Karpas-422 (cell line): Measurements from ENCODE around the gene CABLES2. TPM values are rescaled to one million over a fixed set of nuclear protein-coding genes. Genes with fewer than 3 reads are reported as not detected.

ENCODE experiments used
- DNase-seq: peaks from one replicate; pipeline ENCODE4 v3.0.0-alpha.2; 2015
- H2AFZ ChIP-seq: fragments of 200-600 bp; sonication (generic); 2 replicates; pipeline ENCODE4 v1.6.1; 2014; ENCODE audit warnings: antibody characterized with exemption, low read length, mixed read lengths
- H3K27ac ChIP-seq: fragments of 200-600 bp; sonication (generic); 2 replicates; pipeline ENCODE4 v1.5.1; 2014; ENCODE audit warnings: mild to moderate bottlenecking, low read length, moderate library complexity
- H3K27me3 ChIP-seq: fragments of 200-600 bp; sonication (generic); 2 replicates; pipeline ENCODE4 v1.6.1; 2014; ENCODE audit warnings: low read length, mixed read lengths
- H3K36me3 ChIP-seq: fragments of 200-600 bp; sonication (generic); 2 replicates; pipeline ENCODE4 v1.6.1; 2014; ENCODE audit warnings: low read length, mixed read lengths; ENCODE audit not compliant: insufficient read depth
- H3K4me1 ChIP-seq: fragments of 200-600 bp; sonication (generic); 2 replicates; pipeline ENCODE4 v1.6.1; 2014; ENCODE audit warnings: mild to moderate bottlenecking, low read length, mixed read lengths
- H3K4me2 ChIP-seq: fragments of 200-600 bp; sonication (generic); 2 replicates; pipeline ENCODE4 v1.6.1; 2014; ENCODE audit warnings: low read length, low read depth, mild to moderate bottlenecking; ENCODE audit not compliant: poor library complexity, severe bottlenecking
- H3K4me3 ChIP-seq: fragments of 200-600 bp; sonication (generic); 2 replicates; pipeline ENCODE4 v1.5.1; 2014; ENCODE audit warnings: mild to moderate bottlenecking, antibody characterized with exemption, low read length, mixed read lengths
- H3K79me2 ChIP-seq: fragments of 200-600 bp; sonication (generic); 2 replicates; pipeline ENCODE4 v1.6.1; 2014; ENCODE audit warnings: mild to moderate bottlenecking, low read length, mixed read lengths
- H3K9ac ChIP-seq: fragments of 200-600 bp; sonication (generic); 2 replicates; pipeline ENCODE4 v1.6.0; 2014; ENCODE audit warnings: low read length
- H3K9me2 ChIP-seq: fragments of 200-600 bp; sonication (generic), shearing (Covaris generic); replicated peaks from 2 replicates; pipeline ENCODE4 v1.6.0; 2014; ENCODE audit warnings: mild to moderate bottlenecking, low read length, moderate library complexity; ENCODE audit not compliant: insufficient read depth
- H3K9me3 ChIP-seq: fragments of 300-700, 200-600 bp; sonication (generic); 2 replicates; pipeline ENCODE4 v1.6.1; 2014; ENCODE audit warnings: low read length, mixed read lengths
- H4K20me1 ChIP-seq: fragments of 200-600 bp; sonication (generic); 2 replicates; pipeline ENCODE4 v1.6.1; 2014; ENCODE audit warnings: mild to moderate bottlenecking, antibody characterized with exemption, low read length, low read depth; ENCODE audit not compliant: insufficient read depth
- total RNA-seq: library from RNA; depleted of rRNA; stranded (reverse); fragments of >200 nt; shearing (Covaris generic); gene quantifications from 2 replicates; pipeline ENCODE4 v1.2.3, GENCODE V29; 2014; ENCODE audit warnings: low replicate concordance

Gene CABLES2
- total RNA-seq, 1 experiment from 2014 or later: 7.6 TPM

DNA sequence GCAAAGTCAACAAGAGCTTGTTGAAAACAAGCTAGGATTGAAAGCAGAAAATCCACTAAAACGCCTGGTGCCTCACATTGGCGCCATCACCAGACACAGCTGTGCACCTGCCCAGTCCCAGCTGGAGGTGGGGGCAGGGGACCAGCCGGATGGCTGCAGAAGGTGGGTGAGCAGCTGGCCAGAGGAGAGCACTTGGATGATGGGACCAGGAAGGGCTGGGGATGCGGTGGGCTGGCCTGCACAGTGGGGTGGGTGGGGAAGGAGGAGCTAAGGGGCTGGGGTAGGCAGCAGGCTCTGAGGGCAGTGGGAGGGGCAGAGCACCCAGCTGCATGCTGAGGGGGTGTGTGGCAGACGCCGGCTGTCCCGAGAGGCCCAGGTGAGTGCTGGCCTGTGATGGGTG, 7.1 kb downstream of the CABLES2 start:
- Histone ChIP-seq H4K20me1 (no peaks in the 10 kb centered on the region), H3K4me1 (no peaks in the 10 kb centered on the region), H3K9ac (no peak overlapping the region), H2AFZ (no peak overlapping the region), H3K9me3 (no peaks in the 10 kb centered on the region), H3K36me3 (no peaks in the 10 kb centered on the region), H3K27ac (no peak overlapping the region), H3K27me3 (no peaks in the 10 kb centered on the region), H3K4me3 (no peak overlapping the region), H3K79me2 (peaks cover 7% of the 10 kb centered on the region; the same call in 1 of the 2 replicates), H3K4me2 (no peak overlapping the region), H3K9me2 (no peaks in the 10 kb centered on the region)
- DNase-seq: no peak

DNA sequence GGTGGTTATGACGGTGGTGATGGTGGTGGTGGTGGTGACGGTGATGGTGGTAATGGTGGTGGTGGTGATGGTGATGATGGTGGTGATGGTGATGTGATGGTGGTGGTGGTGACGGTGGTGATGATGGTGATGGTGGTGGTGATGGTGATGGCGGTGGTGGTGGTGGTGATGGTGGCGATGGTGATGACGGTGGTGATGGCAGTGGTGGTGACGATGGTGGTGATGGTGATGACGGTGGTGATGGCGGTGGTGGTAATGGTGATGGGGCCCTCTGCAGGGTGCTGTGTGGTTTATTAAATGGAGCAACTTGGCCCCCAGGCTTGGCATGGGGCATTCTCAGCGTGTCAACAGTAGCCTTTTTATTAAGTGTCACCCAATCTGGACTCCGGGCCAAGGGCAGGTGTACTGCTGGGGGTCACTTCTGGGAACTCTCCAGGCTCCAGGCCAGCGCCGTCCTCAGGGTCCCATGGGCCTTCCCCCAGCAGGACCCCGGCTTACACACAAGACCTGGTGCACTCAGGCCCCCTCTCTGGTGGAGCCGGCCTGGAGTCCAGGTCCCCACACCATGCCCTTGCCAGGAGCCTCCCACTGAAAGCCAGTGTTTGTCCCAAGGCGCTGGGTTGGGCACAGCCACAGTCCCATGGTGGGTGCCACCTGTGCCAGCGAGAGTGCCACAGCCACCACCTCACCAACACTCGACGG, 8.8 kb downstream of the CABLES2 start:
- no peaks in the 10 kb centered on the region for H3K4me1 ChIP-seq
- H3K9ac ChIP-seq: no peak overlapping the region
- H3K4me2 ChIP-seq: no peak overlapping the region
- no peaks in the 10 kb centered on the region for H3K9me2 ChIP-seq
- H2AFZ ChIP-seq: no peak overlapping the region
- no peak for DNase-seq
- no peaks in the 10 kb centered on the region for H3K79me2 ChIP-seq
- H3K36me3 ChIP-seq: no peaks in the 10 kb centered on the region
- no peaks in the 10 kb centered on the region for H3K9me3 ChIP-seq
- no peak overlapping the region for H3K4me3 ChIP-seq
- H3K27me3 ChIP-seq: no peaks in the 10 kb centered on the region
- no peak overlapping the region for H3K27ac ChIP-seq
- H4K20me1 ChIP-seq: no peaks in the 10 kb centered on the region

DNA sequence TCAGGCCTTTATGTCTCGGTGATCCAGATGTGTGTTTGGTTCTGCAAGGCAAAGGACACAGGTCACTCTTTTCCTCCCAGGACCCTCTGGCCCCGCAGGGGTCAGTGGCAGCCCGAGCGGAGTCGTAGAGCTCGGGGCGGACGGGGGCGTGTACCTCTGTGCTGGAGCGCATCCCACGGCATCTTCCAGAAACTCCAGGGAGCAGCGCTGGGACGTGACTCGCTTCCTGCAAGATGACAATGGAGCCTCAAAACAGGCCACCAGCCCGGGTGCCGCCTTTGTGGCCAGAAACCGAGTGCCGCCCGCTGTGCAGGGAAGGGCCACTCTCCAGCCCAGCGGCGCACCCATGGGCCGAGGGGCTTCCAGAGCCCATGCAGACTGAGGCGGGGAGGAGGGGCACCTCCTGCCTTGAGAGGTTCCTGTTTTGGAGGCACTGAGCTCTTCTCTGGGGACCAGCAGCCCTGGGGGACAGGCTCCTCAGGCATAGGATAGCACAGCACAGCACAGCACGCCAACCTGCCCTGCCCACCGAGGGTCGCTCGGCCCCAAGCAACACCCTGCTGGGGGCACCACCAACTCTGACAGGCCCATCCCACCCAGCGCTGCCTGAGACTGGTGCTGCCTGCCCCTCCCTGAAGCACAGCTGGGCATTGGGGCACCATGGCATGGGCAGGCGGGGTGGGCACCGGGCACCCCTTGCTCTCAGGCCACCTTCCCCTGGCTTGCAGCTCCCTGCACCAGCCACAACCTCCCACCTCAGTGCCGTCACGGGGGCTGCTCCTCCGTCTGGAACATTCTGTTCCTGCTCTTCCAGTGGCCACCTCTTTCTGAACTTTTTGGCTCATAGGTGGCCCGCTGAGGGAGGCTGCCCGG, 10.5 kb downstream of the CABLES2 start:
- Histone ChIP-seq H3K27ac (no peak overlapping the region), H3K79me2 (no peaks in the 10 kb centered on the region), H3K4me2 (no peak overlapping the region), H3K4me3 (no peak overlapping the region), H3K27me3 (no peaks in the 10 kb centered on the region), H4K20me1 (no peaks in the 10 kb centered on the region), H3K9me3 (no peaks in the 10 kb centered on the region), H3K9ac (no peak overlapping the region), H3K36me3 (no peaks in the 10 kb centered on the region), H2AFZ (no peak overlapping the region), H3K9me2 (no peaks in the 10 kb centered on the region), H3K4me1 (no peaks in the 10 kb centered on the region)
- DNase-seq: no peak

DNA sequence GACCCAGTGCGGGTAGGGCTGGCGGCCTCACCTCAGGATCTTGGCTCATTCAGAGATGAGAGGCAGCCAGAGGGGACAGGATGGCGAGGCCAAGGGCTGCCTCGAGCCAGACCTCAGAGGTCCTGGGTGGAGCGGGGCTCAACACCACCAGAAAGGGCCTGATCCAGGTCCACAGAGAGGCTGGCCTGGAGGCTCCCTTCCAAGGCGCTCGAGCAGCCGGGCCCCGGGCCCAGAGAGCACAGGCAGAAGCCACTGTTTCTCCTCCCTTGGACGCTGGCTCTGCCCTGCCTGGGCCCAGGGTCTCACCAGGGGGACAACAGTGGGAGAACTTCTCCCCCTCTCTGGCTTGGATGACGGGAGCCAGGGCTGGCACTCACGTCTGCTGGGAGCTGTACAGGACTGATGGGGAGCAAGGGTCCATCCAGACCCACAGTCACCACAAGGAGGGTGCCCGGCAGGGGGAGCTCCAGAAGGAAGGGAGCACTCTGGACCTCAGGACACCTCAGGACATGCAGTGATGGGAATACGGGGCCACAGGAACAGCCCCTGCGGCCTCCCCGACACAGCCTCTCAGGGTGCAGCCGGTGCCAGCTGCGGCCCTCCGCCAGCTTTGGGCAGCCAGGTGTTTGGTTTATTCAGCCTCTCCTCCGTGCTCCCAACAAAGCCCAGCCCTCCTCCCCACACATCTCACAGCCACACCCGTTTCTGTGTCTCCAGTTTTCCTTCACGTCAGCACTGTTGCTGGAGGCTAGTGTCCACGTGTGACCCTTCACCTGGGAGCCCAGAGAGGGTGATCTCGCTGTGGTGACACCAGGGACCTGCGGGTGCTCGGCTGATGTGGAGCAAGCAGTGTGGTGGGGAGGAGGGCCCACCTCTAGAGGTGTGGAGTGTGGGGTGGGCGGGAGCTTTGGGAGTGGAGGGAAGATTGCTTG, 11.5 kb downstream of the CABLES2 start:
- Histone ChIP-seq H4K20me1 (no peaks in the 10 kb centered on the region), H3K79me2 (no peaks in the 10 kb centered on the region), H3K4me2 (no peak overlapping the region), H3K4me3 (no peak overlapping the region), H3K9me3 (no peaks in the 10 kb centered on the region), H2AFZ (no peak overlapping the region), H3K27me3 (no peaks in the 10 kb centered on the region), H3K9ac (no peak overlapping the region), H3K36me3 (no peaks in the 10 kb centered on the region), H3K9me2 (no peaks in the 10 kb centered on the region), H3K4me1 (no peaks in the 10 kb centered on the region), H3K27ac (no peak overlapping the region)
- DNase-seq: no peak

DNA sequence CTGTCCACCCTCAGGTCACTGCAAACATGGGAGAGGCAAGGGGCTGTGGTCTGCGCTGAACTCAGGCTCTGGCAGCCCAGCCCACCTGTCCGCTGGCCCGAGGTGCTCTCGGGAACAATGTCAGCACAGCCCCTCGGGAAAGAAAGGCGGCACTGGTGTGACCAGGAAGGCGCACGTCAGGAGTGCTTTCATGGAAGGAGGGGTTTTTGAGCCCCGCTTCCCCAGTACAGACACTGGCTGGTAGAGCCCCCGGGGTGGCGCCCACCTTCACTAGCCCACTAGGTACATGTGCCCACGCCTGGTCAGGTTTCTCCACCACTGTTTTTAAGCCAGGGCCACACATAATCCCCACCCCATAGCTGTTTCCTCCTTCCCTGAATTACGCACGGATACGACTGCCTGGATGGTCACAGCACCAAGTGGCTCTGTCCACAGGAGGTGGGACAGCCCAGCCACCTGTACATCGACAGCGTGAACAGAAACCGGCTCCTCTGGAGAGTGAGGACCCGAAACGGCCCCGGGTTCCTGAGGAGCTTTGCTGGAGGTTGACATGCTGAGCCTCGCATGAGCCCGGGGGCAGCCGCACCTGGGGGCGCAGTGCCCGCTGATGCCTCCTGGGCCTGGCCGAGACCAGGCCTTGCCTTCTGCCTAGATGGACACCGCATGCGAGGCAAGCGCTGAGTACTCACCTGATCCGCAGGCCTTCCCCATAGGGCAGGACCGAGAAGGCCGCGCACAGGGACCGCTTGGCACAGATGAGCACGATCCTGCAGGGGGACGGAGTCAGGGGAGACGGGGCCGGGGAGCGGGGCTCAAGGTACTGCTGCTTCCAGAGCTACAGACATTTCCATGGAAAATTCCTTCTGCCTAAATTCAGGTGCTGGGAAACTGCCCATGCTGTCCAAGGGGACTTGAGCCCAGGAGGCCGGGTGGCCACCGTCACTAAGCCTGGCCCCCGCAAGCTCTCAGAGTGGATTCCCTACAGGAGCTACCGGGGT, 12.5 kb downstream of the CABLES2 start:
- H3K4me1 ChIP-seq: no peaks in the 10 kb centered on the region

DNA sequence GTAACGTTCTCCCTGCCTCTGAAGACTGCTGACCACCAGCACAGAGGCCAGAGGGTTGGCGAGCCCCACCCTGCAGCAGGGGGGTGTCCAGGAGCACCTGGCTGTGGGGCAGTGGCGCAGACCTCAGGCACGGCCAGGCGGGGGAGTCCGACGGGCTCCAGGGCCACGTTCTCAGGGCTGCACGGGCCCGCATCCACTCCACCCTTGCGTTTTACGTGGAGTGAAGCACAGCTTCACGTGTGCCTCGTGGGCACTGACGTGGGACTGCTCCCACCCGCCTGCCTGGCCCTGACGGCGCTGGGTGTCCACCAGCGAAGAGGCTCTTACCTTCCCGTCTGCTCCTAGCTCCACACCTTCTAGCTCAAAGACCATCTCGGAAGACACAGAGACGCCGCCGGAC, 13.3 kb downstream of the CABLES2 start:
- Histone ChIP-seq H3K36me3 (peaks cover 11% of the 10 kb centered on the region; the same call in 1 of the 2 replicates), H3K79me2 (peaks cover 2% of the 10 kb centered on the region), H2AFZ (no peak overlapping the region), H3K9ac (no peak overlapping the region), H3K4me2 (no peak overlapping the region), H3K9me3 (no peaks in the 10 kb centered on the region), H3K27ac (no peak overlapping the region), H4K20me1 (peaks cover 4% of the 10 kb centered on the region; the same call in 1 of the 2 replicates), H3K27me3 (no peaks in the 10 kb centered on the region), H3K9me2 (no peaks in the 10 kb centered on the region), H3K4me3 (no peak overlapping the region), H3K4me1 (peaks cover 2% of the 10 kb centered on the region; the same call in 1 of the 2 replicates)
- DNase-seq: no peak

More for the DNA sequence above, 12.5 kb downstream of the CABLES2 start:
- no peak overlapping the region for H3K27ac ChIP-seq
- no peaks in the 10 kb centered on the region for H3K27me3 ChIP-seq
- H3K9me2 ChIP-seq: no peaks in the 10 kb centered on the region
- H3K9me3 ChIP-seq: no peaks in the 10 kb centered on the region
- H3K4me2 ChIP-seq: no peak overlapping the region
- H3K4me3 ChIP-seq: no peak overlapping the region
- peaks cover 4% of the 10 kb centered on the region; the same call in 1 of the 2 replicates for H3K36me3 ChIP-seq
- H3K79me2 ChIP-seq: no peaks in the 10 kb centered on the region
- H3K9ac ChIP-seq: no peak overlapping the region
- H2AFZ ChIP-seq: no peak overlapping the region
- no peaks in the 10 kb centered on the region; the same call in 1 of the 2 replicates for H4K20me1 ChIP-seq
- DNase-seq: no peak

DNA sequence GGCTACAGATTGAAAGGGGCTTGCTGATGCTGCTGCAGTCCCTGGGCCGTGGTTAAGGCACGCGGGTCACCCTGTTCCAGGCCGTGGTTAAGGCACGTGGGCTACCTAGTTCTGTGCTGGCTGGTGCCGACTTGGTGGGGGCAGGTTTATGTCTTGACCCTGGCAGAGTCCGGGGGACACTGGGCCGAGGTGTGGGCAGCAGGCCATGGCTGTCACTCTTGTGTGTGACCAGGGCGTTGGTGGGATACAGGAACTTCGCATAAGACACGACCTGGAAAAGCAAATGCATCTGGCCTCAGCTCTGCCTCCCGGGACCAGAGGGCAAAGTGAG, 13.8 kb downstream of the CABLES2 start:
- Histone ChIP-seq H3K27ac (no peak overlapping the region), H3K4me3 (no peak overlapping the region), H3K4me2 (no peak overlapping the region), H3K4me1 (peaks cover 7% of the 10 kb centered on the region), H3K9ac (no peak overlapping the region), H3K9me2 (no peaks in the 10 kb centered on the region), H2AFZ (no peak overlapping the region), H3K27me3 (no peaks in the 10 kb centered on the region), H4K20me1 (peaks cover 8% of the 10 kb centered on the region), H3K79me2 (peaks cover 7% of the 10 kb centered on the region), H3K36me3 (peaks cover 16% of the 10 kb centered on the region), H3K9me3 (no peaks in the 10 kb centered on the region)
- DNase-seq: no peak
